NCI-H526 (cell line): ENCODE measurements around the gene SLC2A14.
A peak's percentile ranks its signal among the peaks of the same experiment; 100 is the strongest.
"Not testable (repeated sequence)": the region's sequence is repeated elsewhere in the genome, so short reads cannot be mapped to it uniquely, and the experiment has no call there.

ENCODE experiments used
- DNase-seq, 2 experiments: peaks; one replicate each; lab custom pipeline; 2025; lab: John Stamatoyannopoulos, UW

The SLC2A14 gene

GRCh38 chr12:7833831-7834230 is 38.9 kb downstream of the SLC2A14 start:
- no peak for DNase-seq

- DNase-seq: not testable (repeated sequence)
These were observed 39.5 kb downstream of the SLC2A14 start for GRCh38 chr12:7833201-7833600.

- peak; percentile 20 to 72 for DNase-seq
These were observed 40.5 kb downstream of the SLC2A14 start for GRCh38 chr12:7832059-7832696.

- DNase-seq: not testable (repeated sequence)
These were observed 43.0 kb downstream of the SLC2A14 start for GRCh38 chr12:7829737-7830136.

GRCh38 chr12:7825754-7826153 is 47.0 kb downstream of the SLC2A14 start:
- DNase-seq: not testable (repeated sequence)

- DNase-seq: peak; percentile 62 to 85
These were observed 65.7 kb downstream of the SLC2A14 start for GRCh38 chr12:7806863-7807487.

GRCh38 chr12:7806319-7806718 is 66.4 kb downstream of the SLC2A14 start:
- not testable (repeated sequence) for DNase-seq

- no peak for DNase-seq
These were observed 71.3 kb downstream of the SLC2A14 start for GRCh38 chr12:7801460-7801859.

- not testable (repeated sequence) for DNase-seq
These were observed 73.9 kb downstream of the SLC2A14 start for GRCh38 chr12:7798750-7799308.

GRCh38 chr12:7797698-7798398 is 74.9 kb downstream of the SLC2A14 start:
- no peak for DNase-seq

GRCh38 chr12:7797269-7797668 is 75.4 kb downstream of the SLC2A14 start:
- not testable (repeated sequence) for DNase-seq

- DNase-seq: no peak
These were observed 79.5 kb downstream of the SLC2A14 start for GRCh38 chr12:7793211-7793610.

- DNase-seq: not testable (repeated sequence)
These were observed 83.7 kb downstream of the SLC2A14 start, which contains the start of gene NANOG for GRCh38 chr12:7788884-7789528. NANOG (plus strand) TSS chr12:7789402; CDS start chr12:7789615, 213 bp downstream.

- no peak for DNase-seq
These were observed 84.4 kb downstream of the SLC2A14 start for GRCh38 chr12:7788294-7788660.

GRCh38 chr12:7787574-7788293 is 85.0 kb downstream of the SLC2A14 start:
- DNase-seq: no peak

GRCh38 chr12:7784701-7785100 is 88.0 kb downstream of the SLC2A14 start:
- DNase-seq: no peak

GRCh38 chr12:7783433-7783832 is 89.3 kb downstream of the SLC2A14 start:
- DNase-seq: not testable (repeated sequence)

- no peak for DNase-seq
These were observed 90.7 kb downstream of the SLC2A14 start for GRCh38 chr12:7782055-7782454.

- DNase-seq: no peak
These were observed 91.4 kb downstream of the SLC2A14 start for GRCh38 chr12:7781274-7781673.

GRCh38 chr12:7769999-7770398 is 102.7 kb downstream of the SLC2A14 start:
- no peak for DNase-seq
